ENCODE data around the gene AP5B1.
"Not testable (repeated sequence)": the region's sequence is repeated elsewhere in the genome, so short reads cannot be mapped to it uniquely, and the experiment has no call there.

AP5B1 gene

DNA sequence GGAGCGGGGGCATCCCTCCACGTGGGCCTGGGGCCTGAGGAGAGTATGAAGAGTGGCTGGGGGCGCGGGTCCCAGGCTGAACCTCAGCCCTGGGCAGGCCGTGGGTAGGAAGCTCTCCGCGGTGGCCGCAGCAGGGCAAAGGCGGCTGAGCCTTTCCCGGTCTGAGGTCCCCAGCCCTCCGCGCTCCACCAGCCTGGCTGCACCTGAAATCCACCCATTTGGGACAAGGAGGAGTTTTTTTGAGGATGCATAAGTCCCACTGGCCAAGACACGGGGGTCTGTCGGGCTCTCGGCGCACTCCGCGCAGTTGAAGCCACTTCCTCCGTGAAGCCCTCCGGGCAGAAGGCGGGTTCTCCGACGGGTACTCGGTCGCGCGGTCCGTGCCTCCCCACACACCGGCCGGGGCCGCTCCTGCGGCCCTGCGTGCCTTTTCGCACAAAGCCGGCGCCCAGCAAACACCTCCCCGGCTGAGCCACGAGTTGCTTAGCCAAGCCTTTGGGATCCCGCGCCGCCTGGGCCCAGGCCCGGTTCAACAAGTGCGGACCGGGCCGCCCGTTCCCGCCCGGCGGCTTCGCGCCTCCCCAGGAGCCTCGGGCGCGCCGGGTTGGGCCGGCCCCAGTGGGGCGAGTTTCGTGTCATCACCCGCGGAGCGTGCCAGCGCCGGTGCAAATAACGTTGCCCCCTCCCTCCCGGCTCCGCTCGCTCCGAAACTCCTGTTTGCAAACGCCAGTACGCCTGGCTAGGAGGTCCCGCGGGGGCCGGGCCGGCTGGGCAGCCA is 5.4 kb upstream of the AP5B1 start:
- DNase-seq (ENCODE audit: low read depth), result no peak

DNA sequence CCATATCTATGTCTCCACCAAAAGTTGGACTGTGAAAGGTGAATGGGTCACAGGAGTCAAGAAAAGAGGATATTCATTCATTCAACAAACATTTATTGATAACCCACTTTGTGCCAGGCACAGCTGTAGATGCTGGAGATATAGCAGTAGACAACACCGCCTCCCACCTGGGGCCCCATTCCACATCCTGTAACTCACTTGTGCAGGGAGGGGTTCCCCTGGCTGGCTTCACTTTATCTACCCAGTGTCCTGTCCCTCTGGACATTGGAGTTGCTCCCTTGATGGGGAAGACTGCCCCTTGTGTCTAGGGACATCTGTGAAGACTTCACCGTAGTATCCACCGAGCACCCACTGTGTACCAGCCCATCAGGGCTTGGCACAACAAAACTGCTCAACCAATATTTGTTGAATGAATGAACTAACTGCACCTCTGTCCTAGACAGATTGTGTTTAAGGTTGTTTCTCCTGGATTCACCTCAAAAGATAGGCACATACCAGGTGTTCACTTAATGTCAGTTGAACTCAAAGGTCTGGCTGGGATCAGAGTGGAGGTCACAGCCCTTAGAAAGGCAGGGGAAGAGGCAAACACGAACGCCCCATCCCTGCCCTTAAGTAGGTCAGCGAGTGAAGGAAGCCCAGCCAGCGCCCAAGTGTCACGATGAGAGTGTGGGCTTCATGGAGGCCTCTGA is 4.7 kb upstream of the AP5B1 start:
- no peak for DNase-seq (ENCODE audit: low read depth)

DNA sequence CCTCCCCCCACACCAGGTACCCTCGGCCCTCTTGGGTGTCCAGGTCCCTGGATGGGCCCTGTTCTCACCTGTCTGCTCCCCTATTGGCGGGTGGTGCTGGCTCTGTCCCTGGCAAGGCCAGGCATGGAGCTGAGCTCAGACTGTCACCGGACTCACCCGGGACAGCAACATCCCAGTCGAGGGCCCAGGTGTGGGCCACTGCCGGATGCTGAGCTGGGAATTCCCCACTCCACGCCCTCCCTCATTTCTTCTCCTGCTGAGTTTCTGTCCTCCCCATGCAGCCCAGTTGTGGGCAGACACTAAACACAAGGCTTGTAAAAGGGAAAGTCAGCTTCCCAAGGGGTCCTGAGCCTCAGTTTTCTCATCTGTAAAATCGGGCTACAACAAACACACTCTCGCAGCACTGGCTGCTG is 2.0 kb upstream of the AP5B1 start:
- DNase-seq (ENCODE audit: low read depth), result no peak

DNA sequence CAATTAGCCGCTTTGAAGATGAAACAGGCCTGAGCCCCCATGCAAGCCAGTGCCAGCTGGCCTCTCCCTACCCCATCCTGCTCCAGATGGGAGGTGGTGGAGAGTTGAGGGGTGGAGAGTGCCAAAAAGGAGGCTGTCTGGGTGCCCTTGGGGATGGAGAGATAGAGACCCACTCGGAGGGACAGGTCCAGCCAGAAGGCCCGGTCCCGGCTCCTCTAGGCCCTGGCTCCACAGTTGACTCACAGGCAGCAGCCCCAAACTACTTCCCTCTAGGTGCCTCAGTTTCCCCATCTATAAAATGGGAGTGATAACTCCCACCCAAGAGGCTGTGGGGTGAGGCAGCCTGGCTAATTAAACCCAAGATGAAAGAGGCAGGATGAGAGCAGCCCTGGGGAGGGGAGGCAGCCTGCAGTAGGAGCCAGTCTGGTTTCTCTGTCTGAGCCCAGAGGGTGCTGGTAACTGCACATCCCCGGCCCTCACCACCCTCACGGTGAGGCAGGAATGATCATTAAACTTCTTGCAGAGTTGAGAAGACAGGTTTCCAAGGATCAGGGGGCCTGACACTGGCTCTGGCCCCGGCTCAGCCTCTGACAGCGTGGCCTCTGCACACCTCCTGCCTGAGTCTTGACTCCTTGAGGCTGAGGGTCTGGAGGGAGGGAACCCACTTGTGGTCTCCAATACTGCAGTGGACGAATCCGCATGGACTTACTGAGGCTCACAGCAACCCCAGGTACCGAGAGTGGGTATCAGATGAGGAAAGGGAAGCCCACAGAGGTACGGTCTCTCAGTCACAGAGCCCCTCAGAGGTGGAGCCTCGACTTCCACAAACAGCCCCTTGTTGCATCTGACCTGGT is 1.4 kb upstream of the AP5B1 start:
- no peak for DNase-seq (ENCODE audit: low read depth)

DNA sequence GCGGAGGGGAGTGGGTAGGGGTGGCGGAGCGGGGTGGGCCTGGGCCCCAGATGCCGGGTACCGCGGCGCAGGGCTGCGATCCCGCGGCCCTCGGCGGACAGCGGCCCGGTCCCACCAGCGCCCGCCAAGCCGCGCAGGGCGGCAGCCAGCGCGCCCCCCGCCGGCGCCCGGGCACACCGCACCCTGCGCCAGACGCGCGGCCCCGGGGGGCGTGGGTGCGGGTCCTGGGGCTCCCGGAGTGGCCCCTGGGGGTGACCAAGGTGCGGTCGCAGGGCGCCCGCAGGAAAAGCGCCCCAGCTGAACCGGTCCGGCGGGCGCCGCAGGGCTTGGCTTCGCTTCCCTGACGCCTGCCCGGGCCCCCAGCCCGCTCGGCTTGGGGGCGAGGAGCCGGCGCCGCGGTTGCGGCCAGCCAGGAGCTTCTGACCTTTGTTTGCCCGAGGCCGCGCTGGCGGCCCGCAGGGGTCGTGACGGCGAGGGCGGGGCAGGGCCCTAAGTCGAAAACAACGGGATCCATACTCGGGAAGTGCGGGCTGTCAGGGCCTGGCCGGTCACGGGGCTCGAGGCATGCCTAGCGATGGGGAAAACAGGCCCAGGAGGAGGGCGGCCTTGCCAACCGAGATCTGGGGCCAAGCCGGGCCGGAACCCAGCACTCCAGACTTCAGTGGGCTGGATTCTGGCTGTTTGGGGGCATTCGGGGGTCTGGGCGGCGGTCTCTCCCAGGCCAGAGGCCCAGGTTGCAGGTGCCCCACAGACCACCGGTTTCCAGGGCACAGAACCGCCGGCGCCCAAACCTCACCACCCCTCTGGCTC is 581 bp upstream of the AP5B1 start:
- DNase-seq (ENCODE audit: low read depth), result no peak

DNA sequence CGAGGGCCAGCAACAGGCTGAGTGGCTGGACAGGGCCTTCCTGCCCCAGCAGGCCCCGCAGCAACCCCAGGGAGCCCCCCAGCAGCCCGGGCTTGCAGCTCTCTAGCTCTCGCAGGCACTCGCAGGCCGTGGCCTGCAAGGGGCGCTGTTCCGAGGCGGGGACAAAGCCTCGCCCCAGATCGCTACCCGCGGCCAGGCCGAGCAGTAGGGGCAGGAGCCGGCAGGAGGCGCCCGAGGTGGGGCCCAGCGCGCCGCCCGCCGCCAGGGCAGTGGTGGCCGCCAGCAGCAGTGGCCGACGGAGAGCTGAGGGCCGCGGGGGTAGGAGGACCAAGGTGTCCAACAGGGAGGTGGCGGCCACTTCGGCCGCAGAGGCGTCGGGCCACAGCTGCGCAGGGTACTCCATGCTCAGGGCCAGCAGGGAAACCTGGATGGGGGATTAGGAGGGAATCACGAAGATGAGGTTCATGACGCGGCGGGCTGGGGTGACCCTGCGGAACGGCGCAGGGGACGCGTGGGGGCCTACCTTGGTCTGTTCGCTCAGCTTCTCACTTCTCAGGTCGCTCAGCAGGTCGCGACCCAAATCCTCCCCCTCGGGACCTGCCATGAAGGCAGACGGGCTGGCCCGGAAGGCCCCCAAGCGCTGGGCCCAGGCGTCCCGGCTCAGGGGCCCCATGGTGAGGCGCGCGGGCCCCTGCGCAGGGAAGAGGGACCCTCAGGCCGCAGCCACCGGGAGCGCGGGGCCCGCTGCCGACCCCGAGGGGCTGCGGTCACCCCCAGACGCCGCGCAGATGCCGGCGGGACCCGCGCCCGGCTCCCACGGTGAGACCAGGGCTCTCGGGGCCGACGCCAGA is 632 bp downstream of the AP5B1 start:
- no peak for DNase-seq (ENCODE audit: low read depth)

DNA sequence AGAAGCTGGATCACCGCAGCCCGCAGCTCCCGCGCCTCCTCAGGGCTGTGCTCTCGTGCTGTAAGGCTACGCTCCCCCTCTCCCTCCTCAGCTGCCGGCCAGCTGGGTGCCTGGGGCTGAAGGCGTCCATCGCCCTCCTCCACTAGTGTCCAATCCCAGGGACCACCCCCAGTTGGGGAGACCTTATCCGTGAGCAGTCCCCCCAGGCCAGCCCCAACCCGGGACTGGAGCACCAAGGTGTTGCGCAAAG is 1.2 kb downstream of the AP5B1 start:
- DNase-seq (ENCODE audit: low read depth), result no peak

DNA sequence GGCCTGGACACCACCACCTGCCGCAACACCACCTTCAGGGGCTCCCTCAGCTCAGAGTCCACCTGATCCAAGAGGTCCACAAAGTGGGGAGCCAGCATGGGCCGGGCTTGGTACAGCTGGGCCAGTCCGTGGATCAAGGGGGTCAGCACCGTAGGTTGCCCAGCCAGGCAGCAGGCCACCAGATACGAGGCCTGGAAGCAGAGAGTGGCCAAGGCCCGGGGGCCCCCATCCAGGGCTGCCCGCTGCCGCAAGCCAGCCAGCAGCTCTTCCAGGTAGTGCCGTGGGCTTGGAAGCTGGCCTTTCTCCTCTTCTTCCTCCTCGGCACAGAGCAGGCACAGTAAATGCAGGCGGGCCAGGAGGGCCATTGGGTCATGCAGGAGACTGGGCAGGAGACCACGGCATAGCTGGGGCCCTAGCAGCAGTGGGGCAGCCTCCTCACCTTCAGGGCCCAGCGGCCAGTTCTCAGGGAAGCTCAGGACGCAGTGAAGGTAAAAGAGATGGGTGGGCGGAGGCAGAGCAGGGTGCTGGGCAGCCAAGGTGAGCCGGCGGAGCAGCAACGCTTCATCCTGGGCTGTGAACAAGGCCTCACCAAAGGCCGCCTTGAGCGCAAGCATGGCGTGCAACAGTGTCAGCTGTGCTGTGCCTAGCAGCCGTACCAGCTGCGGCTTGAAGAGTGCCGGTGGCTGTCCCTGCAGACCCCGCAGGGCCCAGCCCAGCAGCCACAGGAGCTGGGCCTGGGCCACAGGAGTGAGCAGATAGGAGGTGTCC is 1.7 kb downstream of the AP5B1 start:
- no peak for DNase-seq (ENCODE audit: low read depth)

DNA sequence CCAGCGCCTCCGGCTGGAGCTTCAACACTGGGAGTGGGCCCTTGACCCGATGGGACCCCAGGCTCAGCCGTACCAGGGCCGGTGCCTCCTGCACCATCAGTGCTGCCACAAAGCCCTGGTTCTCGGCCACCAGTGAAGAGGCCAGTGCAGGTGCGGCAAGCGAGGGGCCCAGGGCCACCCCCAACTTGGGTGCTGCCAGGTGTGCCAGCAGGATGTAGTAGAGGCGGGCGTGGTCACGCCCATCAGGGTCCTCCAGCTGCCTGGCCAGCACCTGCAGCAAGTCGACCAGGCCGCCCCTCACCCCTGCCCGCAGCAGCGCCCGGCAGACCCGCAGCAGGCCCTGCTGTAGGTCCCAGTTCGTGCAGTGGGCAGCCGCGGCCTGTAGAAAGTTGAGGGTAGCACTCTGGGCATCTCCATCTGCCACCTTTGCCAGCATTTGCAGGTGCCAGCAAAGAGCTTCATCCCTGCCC is 2.3 kb downstream of the AP5B1 start:
- no peak for DNase-seq (ENCODE audit: low read depth)

DNA sequence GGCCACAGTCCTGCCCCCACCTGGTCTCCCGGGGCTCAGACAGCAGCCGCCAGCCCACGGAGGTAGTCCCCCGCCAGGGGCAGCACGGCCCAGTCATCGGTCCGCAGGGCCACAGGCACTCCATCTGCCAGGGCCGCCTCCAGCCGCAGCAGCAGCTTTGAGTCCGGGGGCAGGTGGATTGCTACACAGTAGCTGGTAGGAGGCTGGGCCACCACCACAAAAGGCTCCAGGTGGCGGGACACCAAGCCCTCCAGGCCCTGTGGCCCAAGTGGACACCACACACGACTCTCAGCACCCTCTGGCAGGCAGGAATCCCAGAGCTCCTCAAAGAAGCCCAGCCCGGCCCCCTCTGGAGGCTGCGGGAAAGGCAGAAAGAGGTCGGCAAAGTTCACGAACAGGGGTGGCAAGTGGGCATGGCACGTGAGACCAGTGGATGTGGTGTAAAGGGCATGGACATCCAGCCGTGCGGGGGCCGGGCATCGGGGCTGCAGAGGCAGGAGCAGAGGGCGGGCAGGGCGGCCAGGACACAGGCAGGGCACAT is 2.9 kb downstream of the AP5B1 start:
- DNase-seq (ENCODE audit: low read depth), result no peak

DNA sequence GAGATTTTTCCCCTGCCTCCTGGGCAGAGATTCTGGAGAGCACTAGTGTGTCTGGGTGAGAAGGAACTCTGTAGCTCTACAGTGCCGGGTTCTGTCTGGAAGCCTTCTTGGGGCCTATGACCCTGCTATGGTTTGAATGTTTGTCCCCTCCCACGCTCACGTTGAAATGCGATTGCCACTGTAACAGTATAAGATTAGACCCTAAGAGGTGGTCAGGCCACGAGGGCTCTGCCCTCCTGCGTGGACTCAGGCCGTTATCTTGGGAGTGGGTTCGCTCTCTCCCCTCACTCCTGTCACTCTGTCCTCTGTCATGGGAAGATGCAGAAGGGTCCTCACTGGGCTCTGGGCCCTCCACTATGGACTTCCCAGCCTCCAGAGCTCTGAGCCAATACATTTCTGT is 3.5 kb downstream of the AP5B1 start:
- DNase-seq (ENCODE audit: low read depth), result no peak

DNA sequence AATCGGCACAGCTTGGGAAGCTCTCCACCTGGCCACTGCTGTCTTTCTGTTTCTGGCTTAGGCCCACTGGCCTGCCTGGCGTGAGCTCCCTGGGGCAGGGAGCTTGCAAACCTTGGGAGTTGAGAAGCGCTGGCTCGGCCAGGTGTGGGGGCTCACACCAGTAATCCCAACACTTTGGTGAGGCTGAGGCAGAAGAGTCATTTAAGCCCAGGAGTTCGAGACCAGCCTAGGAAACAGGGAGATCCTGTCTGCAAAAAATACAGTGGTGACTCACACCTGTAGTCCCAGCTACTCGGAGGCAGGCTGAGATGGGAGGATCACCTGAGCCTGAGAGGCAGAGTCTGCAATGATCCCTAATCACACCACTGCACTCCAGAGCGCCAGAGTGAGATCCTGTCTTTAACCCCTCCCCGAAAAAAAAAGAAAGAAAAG is 4.0 kb downstream of the AP5B1 start:
- no peak for DNase-seq (ENCODE audit: low read depth)

DNA sequence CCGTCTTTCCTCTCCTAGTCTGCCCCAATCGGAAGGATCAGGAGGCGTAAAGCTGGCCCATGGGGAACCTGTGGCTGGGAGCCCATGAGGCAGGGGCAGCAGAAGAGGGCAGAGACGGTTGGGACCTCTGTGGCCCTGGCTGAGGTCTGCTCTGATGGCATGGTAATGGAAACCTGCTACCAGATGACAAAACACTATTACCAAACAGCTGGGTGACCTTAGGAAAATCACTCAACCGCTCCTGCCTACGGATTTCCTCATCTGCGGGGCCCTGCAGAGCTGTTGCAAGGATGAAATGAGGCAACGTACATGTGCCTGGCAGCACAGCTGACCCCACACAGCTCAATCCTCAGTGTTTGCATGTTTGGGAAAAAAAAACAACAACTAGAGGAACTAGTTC is 4.6 kb downstream of the AP5B1 start:
- DNase-seq (ENCODE audit: low read depth), result no peak

DNA sequence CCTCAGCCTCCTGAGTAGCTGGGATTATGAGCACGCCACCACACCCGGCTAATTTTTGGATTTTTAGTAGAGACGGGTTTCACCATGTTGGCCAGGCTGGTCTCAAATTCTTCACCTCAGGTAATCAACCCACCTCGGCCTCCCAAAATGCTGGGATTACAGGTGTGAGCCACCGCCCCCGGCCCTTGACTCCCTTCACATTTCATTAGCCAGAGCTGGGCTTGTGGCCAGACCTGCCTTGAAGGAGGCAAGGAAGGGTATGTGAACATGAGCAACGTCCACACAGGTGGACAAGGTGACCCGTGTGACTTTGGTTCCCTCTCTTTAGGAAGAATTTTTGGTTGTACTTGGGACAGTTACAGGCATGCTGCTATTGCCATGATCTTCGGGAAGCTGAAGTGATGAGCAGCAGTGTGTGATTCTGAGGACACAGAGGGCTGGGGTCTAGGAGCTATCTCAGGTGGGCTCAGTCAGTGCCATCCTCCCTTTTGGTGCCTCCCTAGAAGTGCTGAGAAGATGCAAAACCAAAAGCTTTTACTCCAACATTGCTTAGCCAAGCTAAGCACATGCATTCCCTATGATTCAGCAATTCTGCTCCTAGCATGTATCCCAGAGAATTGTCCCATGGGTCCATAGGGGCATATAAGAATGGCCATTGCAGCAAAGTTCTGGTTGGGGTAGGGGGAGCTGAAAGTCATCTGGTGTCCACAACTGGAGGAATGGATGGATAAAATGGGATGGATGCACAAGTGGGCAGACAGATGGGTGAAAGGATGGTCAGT is 6.1 kb downstream of the AP5B1 start:
- DNase-seq (ENCODE audit: low read depth), result no peak

DNA sequence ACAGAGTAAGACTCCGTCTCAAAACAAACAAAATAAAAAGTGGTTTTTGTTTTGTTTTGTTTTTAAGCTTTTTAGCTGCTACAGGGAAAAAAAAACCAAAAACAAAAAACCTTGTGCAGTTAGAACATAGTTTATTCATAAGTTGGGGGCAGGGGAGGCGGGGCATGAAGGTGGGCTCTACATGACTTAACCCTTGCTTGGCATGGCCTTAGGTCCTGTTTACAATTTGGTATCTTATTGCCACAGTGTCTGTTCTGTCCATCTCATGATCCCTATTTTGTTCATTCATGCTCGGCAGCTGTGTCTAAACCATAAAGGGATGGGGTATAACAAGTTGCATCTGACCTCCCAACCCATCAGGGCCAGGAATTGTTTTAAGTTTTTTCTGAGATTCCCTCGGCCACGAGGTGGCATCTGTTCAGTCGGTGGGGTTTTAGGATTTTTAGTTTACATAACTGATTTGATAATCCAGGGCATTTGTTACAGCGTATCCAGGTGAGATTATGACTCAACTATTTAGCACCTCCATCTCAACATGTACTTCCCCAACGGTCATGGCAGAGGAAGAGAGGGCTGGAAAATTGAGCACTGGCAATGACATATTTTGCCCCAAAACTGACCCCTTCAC is 6.9 kb downstream of the AP5B1 start:
- DNase-seq (ENCODE audit: low read depth), result no peak

DNA sequence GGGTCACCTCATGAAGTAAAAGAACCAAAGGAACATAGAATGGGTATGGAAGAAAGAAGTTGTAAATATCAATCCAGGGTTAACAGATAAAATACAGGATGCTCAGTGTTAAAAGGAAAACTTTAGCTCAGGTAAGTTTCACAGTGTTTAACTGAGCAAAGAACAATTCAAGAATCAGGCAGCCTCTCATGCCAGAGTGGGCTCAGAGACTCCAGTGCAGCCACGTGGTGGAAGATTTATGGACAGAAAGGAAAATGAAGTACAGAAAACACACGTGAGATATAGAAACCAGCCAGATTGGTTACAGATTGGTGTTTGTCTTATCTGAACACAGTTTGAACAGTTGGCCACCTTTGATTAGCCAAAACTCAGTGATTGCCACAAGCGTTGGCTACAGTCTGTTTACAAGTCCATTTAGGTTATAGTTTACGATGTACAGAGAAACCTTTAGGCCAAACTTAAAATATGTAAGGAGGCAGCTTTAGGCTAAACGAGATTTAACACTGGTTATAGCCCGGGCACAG is 9.1 kb downstream of the AP5B1 start:
- DNase-seq (ENCODE audit: low read depth), result no peak

DNA sequence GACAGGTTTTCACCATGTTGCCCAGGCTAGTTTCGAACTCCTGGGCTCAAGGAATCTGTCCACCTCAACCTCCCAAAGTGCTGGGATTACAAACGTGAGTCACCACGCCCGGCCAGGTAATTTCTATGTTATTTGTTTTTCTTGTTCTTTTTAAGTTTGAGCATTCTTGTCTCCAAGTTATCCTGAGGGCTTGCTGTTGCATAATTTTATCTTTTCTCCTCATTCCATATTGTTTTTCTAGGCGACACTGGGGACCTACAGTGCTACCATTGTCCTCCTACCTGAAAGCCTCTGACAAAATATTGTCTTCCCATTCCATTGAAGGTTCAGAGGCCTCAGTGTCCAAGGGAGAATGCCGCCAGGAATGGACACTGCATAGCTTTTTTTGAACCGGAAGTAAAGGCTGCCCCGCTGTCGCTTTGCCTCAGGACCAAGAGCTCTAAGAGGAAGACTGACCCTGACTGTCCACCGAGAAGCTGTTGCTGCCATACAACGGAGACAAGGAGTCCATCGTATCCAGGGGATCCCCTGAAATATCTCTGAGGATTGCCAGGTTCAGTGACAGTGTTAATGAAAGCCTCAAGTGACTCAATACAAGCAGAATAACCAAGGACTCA is 9.7 kb downstream of the AP5B1 start:
- DNase-seq (ENCODE audit: low read depth), result no peak

DNA sequence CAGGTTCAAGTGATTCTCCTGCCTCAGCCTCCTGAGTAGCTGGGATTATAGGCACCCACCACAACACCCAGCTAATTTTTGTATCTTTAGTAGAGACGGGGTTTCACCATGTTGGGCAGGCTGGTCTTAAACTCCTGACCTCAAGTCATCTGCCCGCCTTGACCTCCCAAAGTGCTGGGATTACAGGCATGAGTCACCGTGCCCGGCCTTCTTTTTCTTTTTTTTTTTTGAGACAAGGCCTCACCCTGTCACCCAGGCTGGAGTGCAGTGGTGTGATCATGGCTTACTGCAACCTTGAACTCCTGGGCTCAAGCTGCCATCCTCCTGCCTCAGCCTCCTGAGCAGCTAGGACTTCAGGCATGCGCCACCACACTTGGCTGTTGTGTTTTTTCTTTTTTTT is 13.0 kb downstream of the AP5B1 start:
- DNase-seq (ENCODE audit: low read depth), result not testable (repeated sequence)

Measured in GM04503 (cell line).